GM23338 (cell line): Measurements from ENCODE around the gene FBXW7. TPM values are rescaled to one million over a fixed set of nuclear protein-coding genes. Genes with fewer than 3 reads are reported as not detected.
A peak's percentile ranks its signal among the peaks of the same experiment; 100 is the strongest.

ENCODE experiments used
- ATAC-seq: fragments of 200-7000 bp; cut with Tn5 transposase; 3 replicates; pipeline ENCODE4 v1.9.1; 2020
- DNase-seq: peaks from one replicate; pipeline ENCODE4 v3.0.0-alpha.2; 2015; ENCODE audit warnings: low spot score
- H2AFZ ChIP-seq: fragments of 200-600 bp; sonication (generic); 2 replicates; pipeline ENCODE4 v1.8.0; 2016; ENCODE audit warnings: antibody characterized with exemption, mild to moderate bottlenecking, moderate library complexity
- H3F3A ChIP-seq: fragments of 200-600 bp; sonication (generic); replicated peaks from 2 replicates; pipeline ENCODE4 v1.8.0; 2017; ENCODE audit warnings: antibody characterized with exemption, mixed run types, low read depth
- H3K27ac ChIP-seq: fragments of 200-600 bp; sonication (generic); 2 replicates; pipeline ENCODE4 v1.6.1; 2016; ENCODE audit warnings: low read depth
- H3K27me3 ChIP-seq: fragments of 200-600 bp; sonication (generic); 2 replicates; pipeline ENCODE4 v1.8.0; 2016; ENCODE audit warnings: mild to moderate bottlenecking, mixed run types, moderate library complexity; ENCODE audit not compliant: insufficient read depth
- H3K36me3 ChIP-seq: fragments of 200-600 bp; sonication (generic); 2 replicates; pipeline ENCODE4 v1.8.0; 2016; ENCODE audit warnings: mild to moderate bottlenecking; ENCODE audit not compliant: insufficient read depth
- H3K4me1 ChIP-seq: fragments of 200-600 bp; sonication (generic); 2 replicates; pipeline ENCODE4 v1.8.0; 2016; ENCODE audit warnings: mild to moderate bottlenecking, moderate library complexity; ENCODE audit not compliant: insufficient read depth
- H3K4me2 ChIP-seq: fragments of 200-600 bp; sonication (generic); 2 replicates; pipeline ENCODE4 v1.7.1; 2017; ENCODE audit warnings: mixed run types
- H3K4me3 ChIP-seq: fragments of 200-600 bp; sonication (generic); 2 replicates; pipeline ENCODE4 v1.6.1; 2016; ENCODE audit warnings: mixed run types
- H3K79me2 ChIP-seq: fragments of 200-600 bp; sonication (generic); replicated peaks from 2 replicates; pipeline ENCODE4 v1.8.0; 2017; ENCODE audit warnings: mild to moderate bottlenecking; ENCODE audit not compliant: insufficient read depth
- H3K9me2 ChIP-seq: fragments of 200-600 bp; sonication (generic); 2 replicates; pipeline ENCODE4 v1.8.0; 2017; ENCODE audit not compliant: insufficient read depth
- H4K20me1 ChIP-seq: fragments of 200-600 bp; sonication (generic); replicated peaks from 2 replicates; pipeline ENCODE4 v1.8.0; 2017; ENCODE audit warnings: mild to moderate bottlenecking; ENCODE audit not compliant: insufficient read depth
- H3K27ac Mint-ChIP-seq: 2 replicates; pipeline ENCODE4 v1.8.0; 2020; ENCODE audit warnings: inconsistent platforms, mild to moderate bottlenecking, moderate library complexity, mixed read lengths
- H3K27me3 Mint-ChIP-seq: 3 replicates; pipeline ENCODE4 v1.8.0; 2022; ENCODE audit warnings: low read depth, mild to moderate bottlenecking, moderate library complexity, mixed read lengths, inconsistent platforms; ENCODE audit not compliant: insufficient read depth, poor library complexity
- H3K36me3 Mint-ChIP-seq: 3 replicates; pipeline ENCODE4 v1.8.0; 2021; ENCODE audit warnings: low read depth, mild to moderate bottlenecking, inconsistent platforms, moderate library complexity, mixed read lengths
- H3K4me1 Mint-ChIP-seq: 3 replicates; pipeline ENCODE4 v1.8.0; 2020; ENCODE audit warnings: mild to moderate bottlenecking, inconsistent platforms, mixed read lengths
- H3K4me3 Mint-ChIP-seq: 3 replicates; pipeline ENCODE4 v1.8.0; 2021; ENCODE audit warnings: moderate library complexity, mild to moderate bottlenecking, inconsistent platforms, mixed read lengths
- H3K9me3 Mint-ChIP-seq: 3 replicates; pipeline ENCODE4 v1.8.0; 2020; ENCODE audit warnings: moderate library complexity, mild to moderate bottlenecking, inconsistent platforms, mixed read lengths
- CREB1 ChIP-seq: fragments of 250-450 bp; sonication (Bioruptor Pico); IDR thresholded peaks from 2 replicates; pipeline ENCODE4 v1.5.0; 2020; ENCODE audit warnings: low read depth, mild to moderate bottlenecking, moderate library complexity
- ETS1 ChIP-seq: IDR thresholded peaks from 2 replicates; pipeline ENCODE4 v1.6.1; 2016; ENCODE audit warnings: antibody characterized with exemption
- EZH2 ChIP-seq: fragments of 200-600 bp; sonication (generic); IDR thresholded peaks from one replicate; pipeline ENCODE4 v1.8.0; 2017; ENCODE audit warnings: antibody characterized with exemption, mild to moderate bottlenecking, low read depth; ENCODE audit not compliant: unreplicated experiment
- EZH2phosphoT487 ChIP-seq: fragments of 200-600 bp; sonication (generic); IDR thresholded peaks from one replicate; pipeline ENCODE4 v1.8.1; 2018; ENCODE audit warnings: antibody characterized with exemption; ENCODE audit not compliant: unreplicated experiment
- JUNB ChIP-seq: IDR thresholded peaks from one replicate; pipeline ENCODE4 v1.6.1; 2016; ENCODE audit warnings: antibody characterized with exemption; ENCODE audit not compliant: unreplicated experiment
- NANOG ChIP-seq: IDR thresholded peaks from 2 replicates; pipeline ENCODE4 v1.6.1; 2016; ENCODE audit warnings: antibody characterized with exemption, borderline replicate concordance
- REST ChIP-seq: IDR thresholded peaks from one replicate; pipeline ENCODE4 v1.6.1; 2018; ENCODE audit warnings: antibody characterized with exemption; ENCODE audit not compliant: unreplicated experiment
- STAT1 ChIP-seq: IDR thresholded peaks from one replicate; pipeline ENCODE4 v1.6.1; 2016; ENCODE audit warnings: antibody characterized with exemption; ENCODE audit not compliant: unreplicated experiment
- ZNF114 ChIP-seq: fragments of 250-450 bp; sonication (Bioruptor Pico); IDR thresholded peaks from 2 replicates; pipeline ENCODE4 v1.5.0; 2020; ENCODE audit warnings: mild to moderate bottlenecking, moderate library complexity
- polyA plus RNA-seq: library from polyadenylated mRNA; unstranded; fragments of >200 nt; fragmentation: Nextera tagmentation; extraction: Ambion mirVana; gene quantifications from 2 replicates; pipeline ENCODE4 v1.2.1, GENCODE V29; 2016
- total RNA-seq: library from RNA; depleted of rRNA; stranded (reverse); fragments of >200 nt; shearing (Covaris generic); gene quantifications from 2 replicates; pipeline ENCODE4 v1.2.3, GENCODE V29; 2014
- TF ChIP-seq, protein P1 (sequence below): fragments of 250-450 bp; sonication (Bioruptor Pico); IDR thresholded peaks from 2 replicates; pipeline ENCODE4 v1.5.0; 2020; ENCODE audit warnings: mild to moderate bottlenecking, moderate library complexity
- TF ChIP-seq, protein P2 (sequence below), 2 experiments: fragments of 200-600 bp in 1 of 2; sonication (generic) in 1 of 2; conservative IDR thresholded peaks; 2 replicates each; pipeline versions ENCODE4 v1.5.1 to v1.6.1; 2016 to 2017; ENCODE audit warnings: antibody characterized with exemption in 2 of 2, low read depth in 2 of 2, mild to moderate bottlenecking in 2 of 2, moderate library complexity in 1 of 2

Gene FBXW7
- total and polyA plus RNA-seq, 2 experiments from 2014 or later, result 25.8 to 34.7 TPM

DNA sequence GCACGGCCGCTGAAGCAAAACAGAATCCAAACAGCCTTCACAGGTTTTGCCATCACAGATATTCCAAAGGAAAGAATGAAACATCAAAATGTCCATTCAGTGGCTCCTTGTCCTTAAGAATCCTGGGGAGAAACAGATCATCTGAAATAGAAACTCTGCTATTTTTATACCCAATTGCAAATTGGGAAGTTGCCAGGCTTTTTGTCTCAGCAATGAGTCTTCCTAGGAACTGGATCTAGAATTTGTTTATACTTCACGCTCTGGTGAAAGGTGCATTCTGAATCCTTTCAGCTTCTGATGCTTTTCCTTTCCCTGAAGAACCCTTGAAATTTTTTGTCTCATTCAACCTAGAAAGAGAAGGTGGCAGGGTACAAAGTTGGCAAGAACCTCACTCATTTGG is 218.9 kb downstream of the FBXW7 start (continued):
- TF ChIP-seq ETS1, result no peak
- no peak for TF ChIP-seq EZH2phosphoT487
- TF ChIP-seq ZNF114 (CRISPR knock-in tag), result no peak

- Histone ChIP-seq H3F3A (no peaks in the 10 kb centered on the region), H3K27ac (no peak overlapping the region), H3K79me2 (no peaks in the 10 kb centered on the region), H3K4me3 (no peak overlapping the region), H3K4me2 (no peak overlapping the region), H3K27me3 (no peaks in the 10 kb centered on the region), H3K36me3 (no peaks in the 10 kb centered on the region), H4K20me1 (no peaks in the 10 kb centered on the region), H3K9me2 (peaks cover 5% of the 10 kb centered on the region), H2AFZ (peak overlapping the region; percentile 1; the same call in 1 of the 2 replicates), H3K4me1 (0 out of 2 replicates have a peak, but pooled peaks cover 7% of the 10 kb centered on the region)
- Mint-ChIP-seq H3K4me3 (no peak overlapping the region), H3K9me3 (no peaks in the 10 kb centered on the region), H3K36me3 (no peaks in the 10 kb centered on the region), H3K27ac (no peak overlapping the region; the same call in 1 of the 2 replicates), H3K4me1 (peaks cover 14% of the 10 kb centered on the region; the same call in 2 of the 3 replicates), H3K27me3 (peaks cover under 1% of the 10 kb centered on the region)
- ATAC-seq, result peak; percentile 77
- peak; percentile 37 for DNase-seq
- TF ChIP-seq NANOG (no peak), CREB1 (CRISPR knock-in tag) (no peak), STAT1 (no peak), JUNB (no peak), ETS1 (no peak), EZH2 (no peak), REST (no peak), EZH2phosphoT487 (no peak), ZNF114 (CRISPR knock-in tag) (no peak)
- TF ChIP-seq, protein P1, sequence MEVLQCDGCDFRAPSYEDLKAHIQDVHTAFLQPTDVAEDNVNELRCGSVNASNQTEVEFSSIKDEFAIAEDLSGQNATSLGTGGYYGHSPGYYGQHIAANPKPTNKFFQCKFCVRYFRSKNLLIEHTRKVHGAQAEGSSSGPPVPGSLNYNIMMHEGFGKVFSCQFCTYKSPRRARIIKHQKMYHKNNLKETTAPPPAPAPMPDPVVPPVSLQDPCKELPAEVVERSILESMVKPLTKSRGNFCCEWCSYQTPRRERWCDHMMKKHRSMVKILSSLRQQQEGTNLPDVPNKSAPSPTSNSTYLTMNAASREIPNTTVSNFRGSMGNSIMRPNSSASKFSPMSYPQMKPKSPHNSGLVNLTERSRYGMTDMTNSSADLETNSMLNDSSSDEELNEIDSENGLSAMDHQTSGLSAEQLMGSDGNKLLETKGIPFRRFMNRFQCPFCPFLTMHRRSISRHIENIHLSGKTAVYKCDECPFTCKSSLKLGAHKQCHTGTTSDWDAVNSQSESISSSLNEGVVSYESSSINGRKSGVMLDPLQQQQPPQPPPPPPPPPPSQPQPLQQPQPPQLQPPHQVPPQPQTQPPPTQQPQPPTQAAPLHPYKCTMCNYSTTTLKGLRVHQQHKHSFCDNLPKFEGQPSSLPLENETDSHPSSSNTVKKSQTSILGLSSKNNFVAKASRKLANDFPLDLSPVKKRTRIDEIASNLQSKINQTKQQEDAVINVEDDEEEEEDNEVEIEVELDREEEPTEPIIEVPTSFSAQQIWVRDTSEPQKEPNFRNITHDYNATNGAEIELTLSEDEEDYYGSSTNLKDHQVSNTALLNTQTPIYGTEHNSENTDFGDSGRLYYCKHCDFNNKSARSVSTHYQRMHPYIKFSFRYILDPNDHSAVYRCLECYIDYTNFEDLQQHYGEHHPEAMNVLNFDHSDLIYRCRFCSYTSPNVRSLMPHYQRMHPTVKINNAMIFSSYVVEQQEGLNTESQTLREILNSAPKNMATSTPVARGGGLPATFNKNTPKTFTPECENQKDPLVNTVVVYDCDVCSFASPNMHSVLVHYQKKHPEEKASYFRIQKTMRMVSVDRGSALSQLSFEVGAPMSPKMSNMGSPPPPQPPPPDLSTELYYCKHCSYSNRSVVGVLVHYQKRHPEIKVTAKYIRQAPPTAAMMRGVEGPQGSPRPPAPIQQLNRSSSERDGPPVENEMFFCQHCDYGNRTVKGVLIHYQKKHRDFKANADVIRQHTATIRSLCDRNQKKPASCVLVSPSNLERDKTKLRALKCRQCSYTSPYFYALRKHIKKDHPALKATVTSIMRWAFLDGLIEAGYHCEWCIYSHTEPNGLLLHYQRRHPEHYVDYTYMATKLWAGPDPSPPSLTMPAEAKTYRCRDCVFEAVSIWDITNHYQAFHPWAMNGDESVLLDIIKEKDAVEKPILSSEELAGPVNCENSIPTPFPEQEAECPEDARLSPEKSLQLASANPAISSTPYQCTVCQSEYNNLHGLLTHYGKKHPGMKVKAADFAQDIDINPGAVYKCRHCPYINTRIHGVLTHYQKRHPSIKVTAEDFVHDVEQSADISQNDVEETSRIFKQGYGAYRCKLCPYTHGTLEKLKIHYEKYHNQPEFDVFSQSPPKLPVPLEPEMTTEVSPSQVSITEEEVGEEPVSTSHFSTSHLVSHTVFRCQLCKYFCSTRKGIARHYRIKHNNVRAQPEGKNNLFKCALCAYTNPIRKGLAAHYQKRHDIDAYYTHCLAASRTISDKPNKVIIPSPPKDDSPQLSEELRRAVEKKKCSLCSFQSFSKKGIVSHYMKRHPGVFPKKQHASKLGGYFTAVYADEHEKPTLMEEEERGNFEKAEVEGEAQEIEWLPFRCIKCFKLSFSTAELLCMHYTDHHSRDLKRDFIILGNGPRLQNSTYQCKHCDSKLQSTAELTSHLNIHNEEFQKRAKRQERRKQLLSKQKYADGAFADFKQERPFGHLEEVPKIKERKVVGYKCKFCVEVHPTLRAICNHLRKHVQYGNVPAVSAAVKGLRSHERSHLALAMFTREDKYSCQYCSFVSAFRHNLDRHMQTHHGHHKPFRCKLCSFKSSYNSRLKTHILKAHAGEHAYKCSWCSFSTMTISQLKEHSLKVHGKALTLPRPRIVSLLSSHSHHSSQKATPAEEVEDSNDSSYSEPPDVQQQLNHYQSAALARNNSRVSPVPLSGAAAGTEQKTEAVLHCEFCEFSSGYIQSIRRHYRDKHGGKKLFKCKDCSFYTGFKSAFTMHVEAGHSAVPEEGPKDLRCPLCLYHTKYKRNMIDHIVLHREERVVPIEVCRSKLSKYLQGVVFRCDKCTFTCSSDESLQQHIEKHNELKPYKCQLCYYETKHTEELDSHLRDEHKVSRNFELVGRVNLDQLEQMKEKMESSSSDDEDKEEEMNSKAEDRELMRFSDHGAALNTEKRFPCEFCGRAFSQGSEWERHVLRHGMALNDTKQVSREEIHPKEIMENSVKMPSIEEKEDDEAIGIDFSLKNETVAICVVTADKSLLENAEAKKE, result no peak
- TF ChIP-seq, protein P2, sequence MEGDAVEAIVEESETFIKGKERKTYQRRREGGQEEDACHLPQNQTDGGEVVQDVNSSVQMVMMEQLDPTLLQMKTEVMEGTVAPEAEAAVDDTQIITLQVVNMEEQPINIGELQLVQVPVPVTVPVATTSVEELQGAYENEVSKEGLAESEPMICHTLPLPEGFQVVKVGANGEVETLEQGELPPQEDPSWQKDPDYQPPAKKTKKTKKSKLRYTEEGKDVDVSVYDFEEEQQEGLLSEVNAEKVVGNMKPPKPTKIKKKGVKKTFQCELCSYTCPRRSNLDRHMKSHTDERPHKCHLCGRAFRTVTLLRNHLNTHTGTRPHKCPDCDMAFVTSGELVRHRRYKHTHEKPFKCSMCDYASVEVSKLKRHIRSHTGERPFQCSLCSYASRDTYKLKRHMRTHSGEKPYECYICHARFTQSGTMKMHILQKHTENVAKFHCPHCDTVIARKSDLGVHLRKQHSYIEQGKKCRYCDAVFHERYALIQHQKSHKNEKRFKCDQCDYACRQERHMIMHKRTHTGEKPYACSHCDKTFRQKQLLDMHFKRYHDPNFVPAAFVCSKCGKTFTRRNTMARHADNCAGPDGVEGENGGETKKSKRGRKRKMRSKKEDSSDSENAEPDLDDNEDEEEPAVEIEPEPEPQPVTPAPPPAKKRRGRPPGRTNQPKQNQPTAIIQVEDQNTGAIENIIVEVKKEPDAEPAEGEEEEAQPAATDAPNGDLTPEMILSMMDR (conservative IDR thresholded peaks at IDR 0.05; ENCODE audit: low read depth in 2 of 2), result no peak
Observed at GRCh38 chr4:152310257-152310656, 225.6 kb downstream of the FBXW7 start.
